Ishikawa (cell line): ENCODE data around the gene MYMK.

Experiments
- CEBPB ChIP-seq: IDR thresholded peaks from 2 replicates; pipeline ENCODE4 v1.6.1; 2012
- CREB1 ChIP-seq: IDR thresholded peaks from 2 replicates; pipeline ENCODE4 v1.6.1; 2012; ENCODE audit warnings: low read depth
- EGR1 ChIP-seq: IDR thresholded peaks from 2 replicates; pipeline ENCODE4 v1.6.1; 2012
- EP300 ChIP-seq: IDR thresholded peaks from 2 replicates; pipeline ENCODE4 v1.6.1; 2012; ENCODE audit warnings: borderline replicate concordance
- FOXM1 ChIP-seq: IDR thresholded peaks from 2 replicates; pipeline ENCODE4 v1.6.1; 2012; ENCODE audit warnings: low read depth, borderline replicate concordance
- NFIC ChIP-seq: IDR thresholded peaks from 2 replicates; pipeline ENCODE4 v1.6.1; 2012
- RAD21 ChIP-seq: IDR thresholded peaks from 2 replicates; pipeline ENCODE4 v1.6.1; 2012; ENCODE audit warnings: low read depth
- REST ChIP-seq: IDR thresholded peaks from 2 replicates; pipeline ENCODE4 v1.6.1; 2012; ENCODE audit warnings: low read depth, mild to moderate bottlenecking
- TAF1 ChIP-seq: IDR thresholded peaks from 2 replicates; pipeline ENCODE4 v1.6.1; 2012; ENCODE audit warnings: low read depth, mild to moderate bottlenecking
- TCF12 ChIP-seq: IDR thresholded peaks from 2 replicates; pipeline ENCODE4 v1.6.1; 2012; ENCODE audit warnings: low read depth
- TEAD4 ChIP-seq: IDR thresholded peaks from 2 replicates; pipeline ENCODE4 v1.6.1; 2012
- USF1 ChIP-seq: IDR thresholded peaks from 2 replicates; pipeline ENCODE4 v1.6.1; 2012
- YY1 ChIP-seq: IDR thresholded peaks from 2 replicates; pipeline ENCODE4 v1.6.1; 2012; ENCODE audit warnings: low read depth
- ZBTB7A ChIP-seq: IDR thresholded peaks from 2 replicates; pipeline ENCODE4 v1.6.1; 2012; ENCODE audit warnings: low read depth
- TF ChIP-seq, protein P1 (sequence below): IDR thresholded peaks from 2 replicates; pipeline ENCODE4 v1.6.1; 2012

Gene MYMK

GRCh38 chr9:133545494-133546286, 20.9 kb upstream of the MYMK start:
- no peak for TF ChIP-seq EGR1
- no peak for TF ChIP-seq TCF12
- TF ChIP-seq TAF1 = no peak
- TF ChIP-seq NFIC = no peak
- TF ChIP-seq REST = no peak
- TF ChIP-seq FOXM1 = no peak
- TF ChIP-seq, protein P1, sequence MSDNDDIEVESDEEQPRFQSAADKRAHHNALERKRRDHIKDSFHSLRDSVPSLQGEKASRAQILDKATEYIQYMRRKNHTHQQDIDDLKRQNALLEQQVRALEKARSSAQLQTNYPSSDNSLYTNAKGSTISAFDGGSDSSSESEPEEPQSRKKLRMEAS = no peak
- TF ChIP-seq TEAD4 = no peak
- TF ChIP-seq USF1 = no peak
- no peak for TF ChIP-seq ZBTB7A
- TF ChIP-seq EP300 = no peak
- no peak for TF ChIP-seq RAD21
- no peak for TF ChIP-seq CEBPB

DNA sequence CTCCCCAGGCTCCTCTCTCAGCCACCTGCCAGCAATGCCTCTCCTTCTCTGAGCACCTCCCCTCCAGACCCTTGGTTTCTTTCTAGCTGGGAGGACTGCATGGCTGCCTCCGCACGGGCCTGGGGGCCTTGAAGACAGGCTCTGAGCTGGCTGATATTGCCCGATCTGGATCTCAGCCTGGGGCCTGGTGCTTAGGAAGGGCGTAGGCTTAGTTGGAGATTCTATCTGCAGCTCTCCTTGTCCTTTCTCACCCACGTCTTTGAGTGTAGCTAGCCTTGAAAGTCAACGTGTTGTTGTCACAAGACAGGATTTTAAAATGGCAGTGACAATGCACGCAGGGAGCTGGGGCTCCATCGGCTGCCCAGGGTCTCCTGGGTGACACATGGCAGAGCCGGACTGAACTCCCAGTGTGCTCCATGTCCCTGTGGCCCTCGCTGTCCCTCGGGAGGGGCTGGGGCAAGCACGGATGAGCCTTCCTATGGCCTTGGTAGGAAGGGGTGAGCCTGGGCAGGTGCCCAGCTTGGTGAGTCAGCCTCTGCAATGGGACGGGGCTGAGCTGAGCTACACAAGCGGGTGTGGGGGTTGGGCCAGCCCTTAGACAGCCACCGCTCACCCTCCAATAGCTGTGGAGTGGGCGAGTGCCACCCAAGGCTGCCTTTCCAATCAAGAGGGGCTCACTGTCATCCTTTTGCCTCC, 19.2 kb upstream of the MYMK start:
- TF ChIP-seq NFIC (no peak), FOXM1 (no peak), CREB1 (no peak), YY1 (no peak), TEAD4 (no peak), USF1 (no peak), EGR1 (no peak), TAF1 (no peak), RAD21 (no peak), REST (no peak), ZBTB7A (no peak), EP300 (no peak), CEBPB (no peak), TCF12 (no peak)
- TF ChIP-seq, protein P1 = no peak

DNA sequence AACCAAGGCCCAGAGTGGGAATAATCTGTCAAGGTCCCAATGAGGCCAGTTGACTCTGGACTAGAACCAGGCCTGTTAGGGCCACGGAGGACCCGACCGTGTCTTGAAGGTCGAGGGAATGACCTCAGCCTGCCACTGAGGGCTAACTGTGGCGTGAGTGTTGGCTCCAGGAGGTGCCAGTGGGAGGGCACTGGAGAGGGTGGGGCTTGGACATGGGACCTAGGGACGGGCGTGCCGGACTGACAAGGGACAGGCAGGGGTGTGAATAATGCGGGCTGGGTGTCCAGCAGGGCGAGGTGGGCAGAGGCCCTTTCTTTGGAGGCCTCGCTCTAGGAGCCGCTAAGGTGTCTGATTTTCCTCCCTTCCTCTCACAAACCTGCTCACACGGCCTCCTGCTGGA, 17.2 kb upstream of the MYMK start:
- TF ChIP-seq NFIC (no peak), TCF12 (no peak), EP300 (no peak), TAF1 (no peak)

DNA sequence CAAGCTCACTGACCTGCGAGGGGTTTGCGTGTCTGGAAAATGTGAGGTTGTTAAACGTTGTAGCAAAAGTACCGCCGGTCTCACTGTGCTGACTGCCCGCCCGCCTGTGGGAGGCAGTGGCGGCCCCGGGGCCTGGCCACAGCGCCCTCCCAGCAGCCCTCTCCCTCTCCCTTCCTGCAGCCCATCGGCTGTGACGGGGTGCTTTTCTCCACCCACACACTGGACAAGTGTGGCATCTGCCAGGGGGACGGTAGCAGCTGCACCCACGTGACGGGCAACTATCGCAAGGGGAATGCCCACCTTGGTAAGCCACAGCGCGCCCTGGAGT, 15.9 kb upstream of the MYMK start:
- no peak for TF ChIP-seq TAF1
- TF ChIP-seq USF1 = no peak
- TF ChIP-seq, protein P1 = no peak
- no peak for TF ChIP-seq EP300
- no peak for TF ChIP-seq YY1
- no peak for TF ChIP-seq REST
- no peak for TF ChIP-seq NFIC
- TF ChIP-seq CEBPB = no peak
- no peak for TF ChIP-seq TCF12
